Fibroblast of skin of abdomen (primary cell): ENCODE results near the gene FAM222A.

Experiments used
- DNase-seq: peaks from one replicate; pipeline ENCODE4 v3.0.0-alpha.2; 2013

Gene FAM222A

GRCh38 chr12:109726106-109726497, 12.5 kb downstream of the FAM222A start:
- DNase-seq, result no peak

GRCh38 chr12:109726511-109727038, 12.9 kb downstream of the FAM222A start:
- DNase-seq, result no peak

GRCh38 chr12:109727039-109727723, 13.6 kb downstream of the FAM222A start:
- no peak for DNase-seq

- DNase-seq, result no peak
These were observed 14.4 kb downstream of the FAM222A start for GRCh38 chr12:109727746-109728726.

GRCh38 chr12:109728921-109729320, 15.3 kb downstream of the FAM222A start:
- DNase-seq, result no peak

GRCh38 chr12:109729371-109729781, 15.8 kb downstream of the FAM222A start:
- DNase-seq, result no peak

GRCh38 chr12:109729801-109730200, 16.2 kb downstream of the FAM222A start:
- DNase-seq, result no peak

- no peak for DNase-seq
These were observed 16.9 kb downstream of the FAM222A start for GRCh38 chr12:109730306-109731145.

GRCh38 chr12:109731231-109731731, 17.7 kb downstream of the FAM222A start:
- no peak for DNase-seq

- DNase-seq, result no peak
These were observed 18.2 kb downstream of the FAM222A start for GRCh38 chr12:109731806-109732205.

- no peak for DNase-seq
These were observed 19.0 kb downstream of the FAM222A start for GRCh38 chr12:109732321-109733305.

GRCh38 chr12:109734219-109735000, 20.8 kb downstream of the FAM222A start:
- DNase-seq, result no peak

GRCh38 chr12:109735051-109735521, 21.5 kb downstream of the FAM222A start:
- no peak for DNase-seq

GRCh38 chr12:109735825-109736551, 22.4 kb downstream of the FAM222A start:
- no peak for DNase-seq

GRCh38 chr12:109736552-109737108, 23.0 kb downstream of the FAM222A start:
- DNase-seq, result peak; percentile 42

GRCh38 chr12:109737126-109737525, 23.5 kb downstream of the FAM222A start:
- no peak for DNase-seq

GRCh38 chr12:109737631-109738030, 24.0 kb downstream of the FAM222A start:
- DNase-seq, result no peak

- DNase-seq, result no peak
These were observed 24.6 kb downstream of the FAM222A start for GRCh38 chr12:109738209-109738608.
